HG03159 (cell line): Measurements from ENCODE around the gene KCNN1.
"Not testable (repeated sequence)": the region's sequence is repeated elsewhere in the genome, so short reads cannot be mapped to it uniquely, and the experiment has no call there.

ENCODE experiments used
- ATAC-seq: cut with Tn5 transposase; IDR thresholded peaks from one replicate; pipeline ENCODE4 v1.9.1; 2021; ENCODE audit warnings: mild to moderate bottlenecking, moderate library complexity; ENCODE audit not compliant: unreplicated experiment

Gene KCNN1

GRCh38 chr19:17966550-17967256 lies at the start of gene KCNN1:
Gene KCNN1, plus strand, starts transcription at chr19:17967107. Its CDS starts 6,782 bp downstream, at chr19:17973889.
- no peak for ATAC-seq

GRCh38 chr19:17918151-17918550 lies 48.8 kb upstream of the KCNN1 start:
- not testable (repeated sequence) for ATAC-seq

GRCh38 chr19:17919122-17919521 lies 47.8 kb upstream of the KCNN1 start:
- ATAC-seq = not testable (repeated sequence)

- no peak for ATAC-seq
Measured at GRCh38 chr19:17920527-17920926, 46.4 kb upstream of the KCNN1 start.

GRCh38 chr19:17922138-17922537 lies 44.8 kb upstream of the KCNN1 start:
- ATAC-seq = no peak

- ATAC-seq = no peak
Measured at GRCh38 chr19:17926044-17926443, 40.9 kb upstream of the KCNN1 start.

GRCh38 chr19:17929056-17929455 lies 37.9 kb upstream of the KCNN1 start:
- no peak for ATAC-seq

- ATAC-seq = no peak
Measured at GRCh38 chr19:17931532-17932191, 35.2 kb upstream of the KCNN1 start.

- ATAC-seq = peak; percentile 72
Measured at GRCh38 chr19:17932485-17933338, 34.2 kb upstream of the KCNN1 start, which contains the start of gene CCDC124. Gene CCDC124, plus strand, starts transcription at chr19:17933015. Its CDS starts 3,406 bp downstream, at chr19:17936421.

GRCh38 chr19:17933414-17934129 lies 33.3 kb upstream of the KCNN1 start:
- no peak for ATAC-seq

GRCh38 chr19:17936379-17936778 lies 30.5 kb upstream of the KCNN1 start:
- no peak for ATAC-seq

GRCh38 chr19:17937371-17937900 lies 29.5 kb upstream of the KCNN1 start:
- no peak for ATAC-seq

- no peak for ATAC-seq
Measured at GRCh38 chr19:17938092-17938845, 28.6 kb upstream of the KCNN1 start.

- ATAC-seq = no peak
Measured at GRCh38 chr19:17942181-17942580, 24.7 kb upstream of the KCNN1 start.

- no peak for ATAC-seq
Measured at GRCh38 chr19:17942582-17943273, 24.2 kb upstream of the KCNN1 start.

GRCh38 chr19:17943274-17944221 lies 23.4 kb upstream of the KCNN1 start:
- ATAC-seq = no peak

GRCh38 chr19:17944301-17944700 lies 22.6 kb upstream of the KCNN1 start:
- ATAC-seq = no peak
